NCI-H1105 (cell line): ENCODE results near the gene RIBC1.
"Not testable (repeated sequence)": the region's sequence is repeated elsewhere in the genome, so short reads cannot be mapped to it uniquely, and the experiment has no call there.

Experiments used
- DNase-seq: peaks from one replicate; lab custom pipeline; 2025; lab: John Stamatoyannopoulos, UW

Gene RIBC1

DNA sequence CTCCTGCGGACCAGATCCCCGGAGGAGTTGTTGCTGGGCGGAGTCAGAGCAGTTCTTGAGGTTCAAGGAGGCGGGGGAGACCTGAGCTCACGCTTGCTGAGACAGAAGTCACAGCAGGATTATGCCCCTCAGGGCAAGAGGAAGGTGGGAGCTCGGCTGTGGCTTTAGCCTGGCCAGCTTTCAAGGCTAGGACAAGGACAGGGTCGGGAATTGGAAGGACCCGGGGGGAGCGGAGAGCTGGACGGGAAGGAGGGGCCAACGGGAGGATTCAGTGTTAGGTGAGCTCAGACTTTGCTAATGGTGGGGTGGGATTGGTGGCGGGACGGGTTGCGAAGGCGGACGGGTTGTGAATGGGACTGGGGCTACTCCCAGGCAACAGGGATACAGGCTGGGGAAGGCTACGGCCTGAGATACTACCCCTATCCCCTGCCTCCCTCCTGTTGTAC is at the start of gene RIBC1:
Gene RIBC1, plus strand, starts transcription at position 13 of the 446 bp plus-strand sequence. CDS start 3,404 bp downstream, outside the sequence.
- no peak for DNase-seq

GRCh38 chrX:53373307-53373706 is 49.4 kb upstream of the RIBC1 start:
- no peak for DNase-seq

DNA sequence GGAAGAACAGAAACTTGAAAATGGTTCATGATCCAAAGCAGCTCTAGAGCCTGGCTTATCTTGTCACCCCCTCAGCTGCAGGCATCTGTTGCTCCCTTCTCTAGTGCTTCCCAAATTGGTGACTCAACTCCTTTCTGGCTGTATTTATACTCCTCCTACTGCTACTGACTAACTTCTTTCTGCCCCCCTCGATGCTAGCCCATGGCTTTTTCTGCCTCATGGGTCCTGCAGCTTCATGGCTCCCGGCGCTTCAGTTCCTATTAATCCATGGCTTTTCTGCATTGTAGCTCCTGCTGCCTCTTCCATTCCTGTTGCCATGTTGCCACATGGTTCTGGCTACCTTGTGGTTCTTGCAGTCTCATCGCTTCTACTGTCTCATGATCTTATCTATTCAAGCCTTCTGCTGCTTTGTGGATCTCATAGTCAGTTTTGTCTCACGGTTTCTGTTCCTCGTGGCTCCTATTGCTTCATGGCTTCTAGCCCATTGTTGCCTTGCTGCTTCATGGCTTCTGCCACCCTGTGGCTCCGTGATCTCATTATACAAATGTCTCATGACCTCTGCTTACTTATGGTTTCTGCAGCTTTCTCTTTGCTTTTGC is 48.4 kb upstream of the RIBC1 start:
- no peak for DNase-seq

DNA sequence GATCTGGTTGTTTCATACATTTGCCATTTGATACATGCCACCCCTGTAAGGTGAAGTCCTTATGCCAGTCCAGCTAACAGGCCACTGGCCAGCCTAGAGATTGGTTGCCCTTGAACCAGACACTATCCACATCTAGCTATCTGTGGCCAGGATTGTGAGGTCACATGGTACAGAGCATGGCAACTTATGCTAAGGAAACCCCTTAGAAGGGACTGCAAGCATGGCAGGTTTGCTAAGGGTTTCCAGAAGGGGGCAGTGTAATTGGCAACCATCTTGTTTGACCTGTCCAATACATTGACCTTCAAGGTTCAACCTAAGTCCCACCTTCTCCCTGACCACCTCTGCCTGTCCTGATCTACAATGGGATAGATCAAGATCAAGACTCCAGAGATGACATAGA is 47.8 kb upstream of the RIBC1 start:
- no peak for DNase-seq

DNA sequence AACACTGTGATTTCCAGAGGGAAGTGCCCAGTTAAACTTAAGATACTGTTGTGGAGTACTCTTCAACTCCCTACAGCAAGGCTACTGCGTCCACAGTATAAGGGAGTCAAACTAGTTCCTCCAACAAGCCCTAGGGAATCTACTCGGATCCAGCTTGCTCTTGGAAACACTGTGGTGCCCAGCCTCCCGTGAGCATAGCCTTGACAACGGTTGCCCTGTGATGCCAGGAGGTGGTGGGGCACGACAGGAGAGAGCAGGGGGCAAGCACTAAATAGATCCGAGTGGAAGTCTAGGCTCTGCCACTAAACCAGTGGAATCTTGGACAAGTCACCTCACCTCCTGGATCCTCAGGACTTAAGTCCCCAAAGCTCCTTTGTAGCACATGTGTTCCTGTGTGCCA is 45.8 kb upstream of the RIBC1 start:
- DNase-seq = no peak

DNA sequence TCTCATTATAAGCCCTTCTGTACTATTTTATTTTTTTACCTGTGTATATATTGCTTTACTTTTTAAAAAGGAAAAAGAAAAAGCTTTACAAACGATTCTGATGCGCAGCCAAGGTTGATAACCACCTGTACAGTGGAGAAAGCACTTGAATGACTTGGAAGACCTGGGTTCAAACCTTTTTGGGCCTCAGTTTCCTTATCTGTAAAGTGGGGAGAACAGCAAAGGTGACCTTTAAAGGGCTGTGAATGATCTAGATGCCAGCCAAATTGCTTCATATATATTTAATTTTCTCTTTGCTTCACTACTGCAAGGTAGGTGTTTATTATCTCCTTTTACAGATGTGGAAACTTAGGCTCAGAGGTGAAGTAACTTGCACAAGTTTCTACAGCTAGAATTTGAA is 45.2 kb upstream of the RIBC1 start:
- no peak for DNase-seq

- no peak for DNase-seq
These were observed 43.5 kb upstream of the RIBC1 start for GRCh38 chrX:53379008-53379710.

DNA sequence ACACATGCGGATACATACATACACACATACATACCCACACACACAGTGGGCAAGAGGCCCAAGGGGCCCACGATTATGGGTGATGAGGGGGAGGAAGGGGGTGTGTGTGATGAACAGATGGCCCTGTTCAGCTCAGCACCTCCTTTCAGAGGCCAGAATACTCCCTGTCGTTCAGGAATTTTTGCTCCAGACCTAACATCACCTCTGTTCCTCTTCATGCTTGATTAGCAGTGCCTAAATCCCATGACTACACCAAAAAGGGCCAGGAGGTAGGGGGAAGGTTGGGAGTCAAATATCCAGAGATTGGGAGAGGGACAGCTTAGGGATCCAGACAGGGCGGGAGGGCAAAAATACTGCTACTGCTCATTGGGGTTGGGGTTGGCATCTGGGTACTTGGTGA is 42.9 kb upstream of the RIBC1 start:
- no peak for DNase-seq

DNA sequence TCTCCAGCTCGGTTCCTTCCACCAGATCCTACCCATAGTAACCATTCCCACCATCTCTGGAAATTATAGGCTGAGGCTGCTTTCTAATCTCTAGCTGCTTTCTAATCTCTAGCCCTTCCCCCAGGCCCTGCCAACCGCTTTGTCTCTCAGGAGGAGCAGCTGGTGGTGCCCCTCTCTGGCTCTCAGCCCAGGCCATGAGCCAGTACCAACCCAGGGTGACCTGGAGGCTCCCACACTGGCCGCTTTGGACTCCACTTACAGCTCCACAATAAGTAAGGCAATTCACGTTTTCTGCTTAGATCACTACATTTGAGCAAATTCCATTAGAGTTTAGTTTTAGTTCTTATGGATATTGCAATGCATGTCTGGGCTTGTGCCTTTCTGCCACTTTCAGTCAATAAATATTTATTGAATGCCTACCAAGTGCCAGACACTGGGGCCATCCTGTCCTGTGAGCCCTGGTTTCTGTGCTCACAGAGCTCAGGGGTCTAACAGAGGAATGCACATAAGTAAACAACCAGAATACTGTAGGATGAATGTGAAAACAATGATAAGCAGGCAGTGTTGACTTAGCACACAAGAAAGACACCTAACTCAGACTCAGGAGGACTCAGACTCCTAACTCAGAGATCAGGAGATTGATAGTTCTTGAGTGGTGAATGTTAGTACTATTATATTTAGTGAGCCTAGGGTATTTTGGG is 39.1 kb upstream of the RIBC1 start:
- no peak for DNase-seq

DNA sequence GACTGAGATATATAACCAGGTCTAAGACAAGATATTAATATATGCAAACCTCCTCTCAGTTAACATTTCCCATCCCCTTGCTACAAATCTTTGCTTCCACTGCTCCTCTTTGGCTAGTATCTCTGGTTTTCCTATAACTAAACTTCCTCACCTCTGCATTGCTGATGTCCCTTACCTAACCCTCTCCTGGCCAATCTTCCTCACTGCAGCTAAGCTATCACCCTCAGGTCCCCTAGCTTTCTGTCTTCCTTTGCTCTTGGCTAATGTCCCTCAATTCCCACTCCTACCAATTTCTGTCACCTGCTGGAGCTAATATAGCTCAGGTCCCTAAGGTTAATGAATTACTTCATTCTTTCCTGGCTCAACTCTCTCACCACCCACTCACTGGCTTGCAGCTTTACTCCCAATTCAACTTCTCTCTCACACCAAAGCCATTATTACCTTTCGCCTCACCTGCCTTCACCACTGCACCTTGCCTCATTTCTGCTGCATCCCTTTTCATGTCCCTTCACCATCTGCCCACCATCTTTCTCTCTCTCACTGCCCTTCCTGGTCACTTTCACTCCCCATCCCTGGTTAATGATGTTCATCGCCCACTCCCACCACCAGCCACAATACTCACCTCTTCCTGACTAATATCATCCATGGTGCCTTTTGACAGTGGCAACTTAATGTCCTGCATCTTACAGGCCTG is 26.9 kb upstream of the RIBC1 start:
- DNase-seq = no peak

DNA sequence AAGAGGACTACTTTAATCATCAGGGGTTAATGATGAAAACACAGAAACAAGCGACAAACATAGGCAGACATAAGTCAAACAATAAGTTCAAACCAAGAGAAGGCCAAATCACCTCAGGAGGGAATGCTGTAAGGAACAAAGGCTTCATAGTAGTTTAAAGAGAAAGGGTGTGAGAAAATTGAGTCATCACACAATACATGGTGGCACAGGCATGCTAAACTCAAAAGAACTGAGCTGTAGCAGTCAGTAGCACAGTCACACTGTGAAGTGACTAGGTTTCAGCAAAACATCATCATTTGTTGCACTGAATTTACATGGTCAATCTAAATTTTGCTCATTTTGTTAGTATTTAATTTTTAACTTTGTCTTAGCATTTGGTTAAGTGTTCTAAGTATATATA is 24.5 kb upstream of the RIBC1 start:
- no peak for DNase-seq

DNA sequence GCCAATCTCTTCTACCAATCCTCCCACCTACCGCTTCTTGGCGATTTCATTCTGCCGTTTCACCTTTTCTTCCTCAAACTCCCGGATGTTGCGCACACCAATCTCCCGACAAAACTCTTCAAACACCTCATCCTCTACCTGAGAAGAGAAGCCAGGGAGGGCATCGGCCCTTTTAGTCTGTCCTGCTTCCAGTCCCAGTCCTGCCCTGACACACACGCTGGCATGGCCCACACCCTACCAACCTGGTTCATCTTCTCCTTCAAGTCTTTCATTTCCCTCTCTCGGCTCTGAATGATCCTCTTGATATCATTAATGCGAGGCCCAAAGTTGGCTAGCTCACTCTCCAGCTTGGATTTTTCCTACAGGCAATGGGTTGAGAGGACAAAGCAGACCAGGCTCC is 19.1 kb upstream of the RIBC1 start:
- DNase-seq = no peak

DNA sequence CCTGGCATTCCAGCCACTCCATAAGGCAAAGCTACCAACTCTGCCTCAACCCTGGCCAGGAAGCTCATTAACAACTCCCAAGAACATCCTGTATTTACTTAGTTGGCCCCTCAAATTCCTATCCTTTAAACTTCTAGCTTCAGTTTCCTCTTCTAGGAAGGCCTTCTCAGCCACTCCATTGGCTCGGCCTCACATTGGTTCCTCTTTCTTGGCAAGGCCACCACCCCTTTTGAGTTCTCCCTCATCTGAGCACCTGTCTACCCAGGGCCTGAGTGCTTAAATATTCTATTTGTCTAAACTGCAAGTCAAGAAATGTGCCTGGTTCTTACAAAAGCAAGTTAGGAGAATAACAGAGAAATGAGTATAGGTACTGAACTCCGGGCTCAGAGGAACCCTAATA is 10.2 kb upstream of the RIBC1 start:
- DNase-seq = no peak

GRCh38 chrX:53420351-53420750 is 2.3 kb upstream of the RIBC1 start:
- not testable (repeated sequence) for DNase-seq

DNA sequence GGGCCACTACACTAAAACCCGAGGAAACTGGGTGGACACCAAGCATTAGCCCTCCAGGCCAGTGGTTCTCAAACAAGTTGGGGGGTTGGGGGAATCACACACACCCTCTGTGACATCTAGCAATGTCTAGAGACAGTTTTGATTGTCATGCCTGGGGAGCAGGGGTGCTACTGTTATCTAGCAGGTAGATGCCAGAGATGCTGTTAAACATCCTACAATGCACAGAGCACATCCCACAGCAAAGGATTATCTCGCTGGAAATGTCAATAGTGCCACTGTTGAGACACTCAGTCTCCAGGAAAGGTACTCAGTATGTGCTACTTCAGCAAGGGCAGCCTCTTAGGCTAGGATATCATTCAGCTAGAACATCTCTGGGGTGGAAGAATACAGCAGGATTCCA is 1.5 kb upstream of the RIBC1 start:
- no peak for DNase-seq

DNA sequence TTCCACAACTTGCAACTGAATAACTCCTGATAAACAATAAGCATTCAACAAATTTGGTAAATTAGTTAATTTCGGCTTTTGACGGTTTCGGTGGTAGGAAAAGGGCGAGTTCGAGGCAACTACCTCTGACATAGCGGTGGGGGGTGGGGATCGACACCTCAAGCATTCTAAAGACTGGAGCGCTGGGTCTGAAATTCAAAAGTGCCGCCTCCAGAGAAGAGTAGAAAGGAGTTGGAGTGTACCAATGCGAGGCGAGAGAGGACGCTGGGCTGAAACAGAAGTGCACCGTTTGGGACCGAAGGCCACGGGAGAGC is 944 bp upstream of the RIBC1 start:
- DNase-seq = peak; percentile 46

GRCh38 chrX:53422086-53422860 is 400 bp upstream of the RIBC1 start, which contains the start of gene SMC1A:
Gene SMC1A, minus strand, starts transcription at chrX:53422654. Its CDS starts 54 bp downstream, at chrX:53422600.
- DNase-seq = peak; percentile 89

DNA sequence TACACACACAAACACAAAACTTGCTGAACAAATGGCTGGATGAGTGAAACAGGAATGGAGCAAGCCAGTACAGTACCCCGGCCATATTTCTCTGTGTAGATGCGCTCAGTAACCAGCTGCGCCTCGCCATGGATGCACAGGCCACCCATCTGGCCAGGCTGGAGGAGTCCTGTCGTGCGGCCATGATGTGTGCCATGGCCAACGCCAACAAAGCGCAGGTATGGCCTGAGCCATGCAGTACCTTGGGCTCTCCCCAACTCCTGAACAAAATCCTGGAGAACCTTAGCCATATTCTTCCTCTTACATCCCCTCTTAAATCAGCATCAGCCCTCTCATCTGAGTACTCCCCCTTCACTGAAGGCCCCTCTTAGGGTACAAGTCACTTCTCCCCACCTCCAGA is 7.1 kb downstream of the RIBC1 start:
- no peak for DNase-seq

GRCh38 chrX:53430231-53430630 is 7.6 kb downstream of the RIBC1 start:
- DNase-seq = no peak

GRCh38 chrX:53433651-53434639 is 11.3 kb downstream of the RIBC1 start, which contains the start of gene HSD17B10:
Gene HSD17B10, minus strand, starts transcription at chrX:53434370. Its CDS starts 25 bp downstream, at chrX:53434345.
- DNase-seq = peak; percentile 79

DNA sequence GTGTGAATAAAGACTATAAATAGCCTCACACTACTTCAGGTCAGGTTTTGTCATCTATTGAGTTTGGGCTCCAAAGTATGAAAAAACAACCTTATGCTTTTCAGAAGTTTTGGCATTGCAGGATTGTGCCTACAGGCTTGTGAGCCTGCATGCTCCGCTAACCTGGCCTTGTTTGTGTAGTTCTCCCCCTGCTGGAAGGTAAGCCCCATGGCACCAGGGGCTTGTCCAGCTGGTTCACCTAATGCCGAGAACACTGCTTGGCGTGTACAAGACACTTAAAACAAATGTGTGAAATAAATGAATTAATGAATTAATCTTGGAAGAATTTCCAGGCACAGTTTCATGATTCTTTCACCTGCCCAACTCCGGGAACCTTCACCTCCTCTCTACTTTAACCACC is 13.3 kb downstream of the RIBC1 start:
- DNase-seq = peak; percentile 37
